ENCODE results near the gene C19orf81. TPM values are rescaled to one million over a fixed set of nuclear protein-coding genes. Genes with fewer than 3 reads are reported as not detected.
A peak's percentile ranks its signal among the peaks of the same experiment; 100 is the strongest.

C19orf81 gene
- total RNA-seq, 3 donors from 2014 or later: 0.95 TPM; not detected in 2

GRCh38 chr19:50696094-50696483, 46.8 kb downstream of the C19orf81 start:
- no peaks in the 10 kb centered on the region for H3K36me3 Mint-ChIP-seq (ENCODE audit: insufficient read depth)
- no peak overlapping the region for H3K4me3 Mint-ChIP-seq
- H3K9me3 Mint-ChIP-seq: no peaks in the 10 kb centered on the region
- ATAC-seq: no peak
- no peaks in the 10 kb centered on the region for H3K4me1 Mint-ChIP-seq (ENCODE audit: low read depth)
- no peak for DNase-seq
- H3K27me3 Mint-ChIP-seq (ENCODE audit: low read depth): peaks cover 61% of the 10 kb centered on the region

GRCh38 chr19:50697414-50698124, 48.3 kb downstream of the C19orf81 start:
- no peak overlapping the region for H3K4me3 Mint-ChIP-seq
- peaks cover 58% of the 10 kb centered on the region for H3K27me3 Mint-ChIP-seq (ENCODE audit: low read depth)
- H3K36me3 Mint-ChIP-seq (ENCODE audit: insufficient read depth): no peaks in the 10 kb centered on the region
- no peak for ATAC-seq
- H3K4me1 Mint-ChIP-seq (ENCODE audit: low read depth): no peaks in the 10 kb centered on the region
- DNase-seq: no peak
- H3K9me3 Mint-ChIP-seq: no peaks in the 10 kb centered on the region

- H3K9me3 Mint-ChIP-seq: no peaks in the 10 kb centered on the region
- ATAC-seq: no peak
- H3K27me3 Mint-ChIP-seq (ENCODE audit: low read depth): peaks cover 57% of the 10 kb centered on the region
- H3K36me3 Mint-ChIP-seq (ENCODE audit: insufficient read depth): no peaks in the 10 kb centered on the region
- H3K4me1 Mint-ChIP-seq (ENCODE audit: low read depth): no peaks in the 10 kb centered on the region
- no peak overlapping the region for H3K4me3 Mint-ChIP-seq
- DNase-seq: no peak
Measured at GRCh38 chr19:50701367-50701985, 52.2 kb downstream of the C19orf81 start.

DNA sequence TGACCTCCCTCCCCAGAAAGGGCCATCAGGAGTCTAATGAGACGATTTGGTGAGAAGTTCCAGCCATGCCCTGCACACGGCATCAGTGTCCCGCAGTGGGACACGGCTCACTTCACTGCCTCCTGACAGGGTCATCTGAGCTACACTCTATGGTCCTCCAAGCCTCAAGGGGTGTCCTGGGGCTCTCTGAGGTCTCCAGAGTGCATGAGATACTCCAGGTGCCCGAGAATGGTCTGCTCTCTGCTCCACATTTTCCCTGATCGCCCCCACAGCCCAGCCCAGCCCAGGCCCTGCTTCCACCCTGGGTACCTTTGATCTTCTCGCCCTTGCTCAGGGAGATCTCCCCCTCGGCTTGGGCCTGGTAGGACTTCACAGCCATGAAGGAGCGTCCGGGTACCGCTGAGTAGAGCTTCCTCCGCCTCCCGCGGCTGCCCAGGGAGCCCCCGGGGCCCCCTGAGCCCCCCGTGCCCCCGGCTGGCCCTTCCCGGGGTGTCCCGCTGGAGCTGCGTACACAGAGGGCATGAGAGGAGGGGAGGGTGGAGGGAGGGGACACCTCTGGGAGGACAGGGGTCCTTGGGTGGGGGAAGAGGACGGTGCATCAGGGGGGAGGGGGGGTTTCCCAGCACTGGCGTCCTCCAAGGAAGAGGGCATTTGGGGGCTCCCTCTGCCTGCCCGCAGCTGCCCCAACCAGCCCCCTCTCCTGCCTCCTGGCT, 53.1 kb downstream of the C19orf81 start:
- no peaks in the 10 kb centered on the region for H3K4me1 Mint-ChIP-seq (ENCODE audit: low read depth)
- no peak for ATAC-seq
- DNase-seq: no peak
- H3K36me3 Mint-ChIP-seq (ENCODE audit: insufficient read depth): no peaks in the 10 kb centered on the region
- no peaks in the 10 kb centered on the region for H3K9me3 Mint-ChIP-seq
- H3K4me3 Mint-ChIP-seq: no peak overlapping the region
- H3K27me3 Mint-ChIP-seq (ENCODE audit: low read depth): peaks cover 54% of the 10 kb centered on the region

DNA sequence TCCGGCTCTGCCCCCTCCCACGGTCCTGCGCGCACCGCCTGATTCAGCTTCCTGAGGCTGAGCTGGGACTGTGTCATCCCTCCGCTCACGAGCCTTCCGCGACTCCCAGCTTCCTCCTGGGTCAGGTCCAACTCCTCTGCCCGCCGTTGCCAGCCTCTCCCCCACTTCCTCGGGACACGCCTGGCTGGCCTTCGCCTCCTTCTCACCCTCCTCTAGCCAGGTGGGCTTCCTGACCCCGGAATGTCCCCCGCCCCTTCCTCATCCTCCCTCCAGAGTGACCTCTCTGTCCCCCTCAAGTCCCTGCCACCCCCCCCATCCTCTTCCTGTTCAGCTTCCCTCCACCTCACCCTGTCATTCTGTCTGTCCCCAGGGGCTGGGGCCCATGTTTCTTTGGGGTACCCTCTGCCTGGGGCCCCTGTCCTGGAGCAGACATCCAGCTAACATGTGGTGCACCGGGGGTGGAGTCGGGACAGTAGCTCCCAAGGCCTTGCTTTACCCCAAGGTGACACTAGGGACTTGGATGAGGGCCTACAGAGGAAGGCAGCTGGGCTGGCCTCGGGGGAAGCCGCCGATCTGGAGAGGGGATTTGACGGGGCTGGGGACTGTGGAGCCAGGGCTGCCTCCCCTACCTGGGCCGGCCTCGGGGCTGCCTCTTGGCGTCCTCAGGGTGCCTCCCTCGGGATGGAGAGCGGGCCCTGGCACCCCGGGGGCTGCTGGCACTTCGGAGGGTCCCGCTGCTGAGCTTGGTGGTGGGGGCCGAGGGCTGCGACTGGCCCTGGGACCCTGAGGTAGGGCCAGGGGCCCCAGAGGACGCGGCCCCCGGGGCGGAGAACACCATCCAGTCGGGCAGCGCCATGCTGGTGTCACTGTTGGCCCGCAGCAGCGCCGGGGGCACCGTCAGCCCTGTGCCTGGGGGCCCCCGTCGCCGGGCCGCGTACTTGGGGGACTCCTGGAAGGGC, 53.9 kb downstream of the C19orf81 start:
- Mint-ChIP-seq H3K4me1 (ENCODE audit: low read depth) (no peaks in the 10 kb centered on the region), H3K9me3 (no peaks in the 10 kb centered on the region)

DNA sequence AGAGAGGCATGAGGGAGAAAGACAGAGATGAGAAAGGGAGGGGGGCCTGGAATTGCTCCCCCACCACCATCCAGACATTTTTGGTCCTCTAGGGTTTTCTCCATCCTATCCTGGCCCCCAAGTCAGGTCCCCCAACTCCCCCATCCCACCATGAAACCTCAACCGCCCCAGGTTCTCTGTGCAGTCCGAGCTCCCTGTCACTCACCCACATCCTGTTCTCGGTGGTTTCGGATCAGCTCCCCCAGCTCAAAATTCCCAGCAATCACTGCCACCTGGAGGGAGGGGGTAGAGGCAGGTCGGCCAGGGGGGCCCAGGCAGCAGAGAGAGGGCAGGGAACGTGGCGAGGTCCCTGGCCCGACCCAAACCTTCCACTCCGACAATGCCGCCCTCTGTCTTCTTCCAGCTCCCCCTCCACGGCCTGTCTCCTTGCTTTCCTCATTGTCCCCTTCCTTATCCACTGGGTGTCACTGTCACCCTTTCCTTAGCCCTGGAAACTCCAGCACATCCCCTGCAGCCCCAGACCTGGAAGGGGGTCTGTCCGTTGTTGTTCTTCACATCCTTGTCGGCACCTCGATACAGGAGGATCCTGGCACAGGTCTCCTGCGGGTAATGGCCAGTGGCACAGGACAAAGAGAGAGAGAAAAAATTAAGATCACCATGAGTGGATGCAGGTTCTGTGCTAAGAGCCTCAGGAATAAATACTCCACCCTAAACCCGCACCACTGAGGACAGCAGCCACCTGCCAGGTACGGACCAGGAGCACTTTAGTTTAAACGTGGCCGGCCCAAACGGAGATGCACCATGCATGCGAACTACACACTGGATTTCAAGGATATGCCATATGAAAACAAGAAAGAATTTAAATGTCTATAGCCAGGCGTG, 54.9 kb downstream of the C19orf81 start:
- no peaks in the 10 kb centered on the region for H3K36me3 Mint-ChIP-seq (ENCODE audit: insufficient read depth)
- ATAC-seq: no peak
- no peak for DNase-seq
- peaks cover 51% of the 10 kb centered on the region for H3K27me3 Mint-ChIP-seq (ENCODE audit: low read depth)
- H3K9me3 Mint-ChIP-seq: no peaks in the 10 kb centered on the region
- no peak overlapping the region for H3K4me3 Mint-ChIP-seq
- no peaks in the 10 kb centered on the region for H3K4me1 Mint-ChIP-seq (ENCODE audit: low read depth)

More for the DNA sequence above, 53.9 kb downstream of the C19orf81 start:
- ATAC-seq: no peak
- Mint-ChIP-seq H3K36me3 (ENCODE audit: insufficient read depth) (no peaks in the 10 kb centered on the region), H3K4me3 (no peak overlapping the region), H3K27me3 (ENCODE audit: low read depth) (peaks cover 53% of the 10 kb centered on the region)
- DNase-seq: no peak

DNA sequence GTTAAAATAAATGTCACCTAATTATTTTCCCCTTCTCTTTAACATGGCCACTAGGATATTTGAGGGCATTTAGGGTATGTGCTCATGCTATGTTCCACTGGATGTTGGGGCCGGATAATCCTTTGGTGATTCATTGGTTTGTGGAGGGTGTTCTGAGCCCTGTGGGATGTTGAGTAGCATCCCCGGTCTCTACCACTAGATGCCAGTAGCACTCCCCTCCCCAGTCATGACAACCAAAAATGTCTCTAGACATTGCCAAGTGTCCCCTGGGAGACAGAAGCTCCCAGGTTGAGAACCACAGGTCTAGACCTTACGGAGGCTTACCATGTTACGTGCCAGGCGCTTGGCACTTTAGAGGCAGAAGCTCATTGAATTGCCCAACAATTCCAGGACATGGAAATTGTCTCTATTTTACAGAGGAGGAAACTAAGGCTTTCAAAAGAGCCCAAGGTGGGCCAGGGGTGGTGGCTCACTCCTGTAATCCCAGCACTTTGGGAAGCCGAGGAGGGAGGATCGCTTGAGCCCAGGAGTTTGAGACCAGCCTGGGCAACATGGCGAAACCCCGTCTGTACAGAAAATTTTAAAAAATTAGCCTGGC, 56.3 kb downstream of the C19orf81 start:
- peak; percentile 79 to 80 for ATAC-seq
- Mint-ChIP-seq H3K4me3 (no peak overlapping the region), H3K4me1 (ENCODE audit: low read depth) (no peaks in the 10 kb centered on the region), H3K36me3 (ENCODE audit: insufficient read depth) (no peaks in the 10 kb centered on the region), H3K27me3 (ENCODE audit: low read depth) (peaks cover 46% of the 10 kb centered on the region), H3K9me3 (no peaks in the 10 kb centered on the region)
- no peak for DNase-seq

DNA sequence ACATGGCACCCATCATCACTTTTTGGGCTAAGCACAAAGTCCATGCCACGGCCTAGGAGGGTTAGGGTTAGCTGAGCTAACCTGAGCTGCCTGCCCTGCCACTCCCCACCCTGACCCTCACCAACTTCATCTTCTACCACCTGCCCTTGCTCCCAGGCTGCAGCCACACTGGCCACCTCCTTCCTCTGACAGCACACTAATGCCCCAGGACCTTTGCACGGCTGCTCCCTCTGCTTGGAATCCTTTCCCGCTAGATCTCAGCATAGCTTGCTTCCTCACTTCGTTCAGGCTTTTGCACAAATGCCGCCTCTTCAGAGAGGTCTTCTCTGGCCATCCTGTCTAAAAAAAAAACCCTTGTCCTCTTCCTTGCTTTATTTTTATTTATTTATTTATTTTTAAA, 57.1 kb downstream of the C19orf81 start:
- DNase-seq (no peak), ATAC-seq (no peak)
- Mint-ChIP-seq H3K4me1 (ENCODE audit: low read depth) (no peaks in the 10 kb centered on the region), H3K4me3 (no peak overlapping the region), H3K9me3 (no peaks in the 10 kb centered on the region), H3K27me3 (ENCODE audit: low read depth) (peaks cover 46% of the 10 kb centered on the region), H3K36me3 (ENCODE audit: insufficient read depth) (no peaks in the 10 kb centered on the region)

GRCh38 chr19:50708179-50708879, 59.1 kb downstream of the C19orf81 start:
- Mint-ChIP-seq H3K4me1 (ENCODE audit: low read depth) (peaks cover 4% of the 10 kb centered on the region), H3K36me3 (ENCODE audit: insufficient read depth) (no peaks in the 10 kb centered on the region), H3K4me3 (no peak overlapping the region), H3K27me3 (ENCODE audit: low read depth) (peaks cover 49% of the 10 kb centered on the region), H3K9me3 (no peaks in the 10 kb centered on the region)
- no peak for ATAC-seq
- no peak for DNase-seq

Other genes with a start within 250 kb of the C19orf81 start
- 1 to 10 TPM; 1.9 to 6.7 (median 2.1) TPM for gene SPIB, start 230.5 kb upstream of the C19orf81 start, total RNA-seq
- gene MYBPC2, start 216.6 kb upstream of the C19orf81 start, total RNA-seq: under 1 TPM in 2 of 3 donors, not detected in 1; 0.08 to 0.60 TPM
- gene EMC10, start 172.9 kb upstream of the C19orf81 start, total RNA-seq: 100 to 1,000 TPM; 111 to 122 (median 117) TPM
- gene GARIN5A, start 172.6 kb upstream of the C19orf81 start, total RNA-seq: under 1 TPM; 0.26 to 0.84 (median 0.66) TPM
- 10 to 100 TPM; 51.7 to 59.4 (median 55.6) TPM for gene JOSD2, start 138.3 kb upstream of the C19orf81 start, total RNA-seq
- not detected for gene ASPDH, start 135.5 kb upstream of the C19orf81 start, total RNA-seq
- not detected for gene LRRC4B, start 81.0 kb upstream of the C19orf81 start, total RNA-seq
- gene SYT3, start 9.6 kb upstream of the C19orf81 start, total RNA-seq: 1 to 10 TPM in 1 of 3 donors, under 1 TPM in 2; 0.35 to 1.2 (median 0.66) TPM
- gene SHANK1, start 70.4 kb downstream of the C19orf81 start, total RNA-seq: under 1 TPM in 1 of 3 donors, not detected in 2; 0.03 TPM
- gene CLEC11A, start 73.9 kb downstream of the C19orf81 start, total RNA-seq: 1 to 10 TPM in 2 of 3 donors, under 1 TPM in 1; 0.52 to 1.4 (median 1.4) TPM
- not detected for gene GPR32, start 121.0 kb downstream of the C19orf81 start, total RNA-seq
- not detected for gene ACP4, start 141.0 kb downstream of the C19orf81 start, total RNA-seq
- 1 to 10 TPM in 1 of 3 donors, under 1 TPM in 2; 0.58 to 1.1 (median 0.71) TPM for gene KLK1, start 174.3 kb downstream of the C19orf81 start, total RNA-seq
- not detected for gene KLK15, start 184.1 kb downstream of the C19orf81 start, total RNA-seq
- gene KLK3, start 205.5 kb downstream of the C19orf81 start, total RNA-seq: not detected
- not detected for gene KLK2, start 224.0 kb downstream of the C19orf81 start, total RNA-seq

All from activated T-cell treated with anti-CD3 and anti-CD28 coated beads, Interleukin-2, amount 50 U/mL, for 4 hours (primary cell).